ENCODE results near the gene TPTE2. TPM values are rescaled to one million over a fixed set of nuclear protein-coding genes. Genes with fewer than 3 reads are reported as not detected.
A peak's percentile ranks its signal among the peaks of the same experiment; 100 is the strongest.

TPTE2 gene
- total and polyA plus RNA-seq, 9 of the 15 experiments (the other 6 are each of a cell fraction or from before 2014, with no cell fraction given) = not detected

DNA sequence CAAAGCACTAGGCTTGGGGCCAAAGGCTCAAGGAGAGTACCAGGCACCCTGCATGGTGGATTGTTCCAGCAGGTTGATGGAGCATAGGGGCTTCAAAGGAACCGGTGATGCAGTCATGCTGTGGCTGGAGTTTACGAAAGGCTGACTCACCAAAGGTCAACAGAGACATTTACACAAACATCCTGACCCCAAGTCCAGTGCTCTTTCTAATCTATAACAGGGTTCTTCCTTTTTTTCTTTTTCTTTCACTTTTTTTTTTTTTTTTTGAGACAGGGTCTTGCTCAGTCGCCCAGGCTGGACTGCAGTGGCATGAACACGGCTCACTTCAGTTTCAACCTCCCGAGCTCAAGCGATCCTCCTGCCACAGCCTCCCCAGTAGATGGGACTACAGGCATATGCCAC lies 35.6 kb upstream of the TPTE2 start:
- H3K4me3 ChIP-seq = no peak overlapping the region
- CTCF ChIA-PET (ENCODE audit: low intra/inter-chr PET ratio) = interaction anchor here (0.6 kb wide), 2 partner anchors 42 to 458 kb away, joined by 3 read pairs; no protein-coding TSS in a partner anchor
- BruUV-seq (replicated peaks) = no TSS peak

More for the DNA sequence above, 35.6 kb upstream of the TPTE2 start:
- Histone ChIP-seq H2AFZ (ENCODE audit: low read depth, low read length) (no peak overlapping the region), H3K79me2 (ENCODE audit: control insufficient read depth, insufficient read depth, low read length) (no peaks in the 10 kb centered on the region; the same call in 2 of the 3 replicates), H3K27ac (ENCODE audit: extremely low read depth, low read depth, low read length) (no peak overlapping the region), H3K9ac (ENCODE audit: insufficient read depth in 1 of 2, low read depth in 2 of 2, low read length in 2 of 2) (no peak overlapping the region), H3K4me1 (replicated peaks in 1 of 2; ENCODE audit: control insufficient read depth in 2 of 2, insufficient read depth in 2 of 2, low read length in 2 of 2) (peaks cover 0 to 5% of the 10 kb centered on the region in 2 experiments; a peak in 2 of 5 replicates), H3K9me3 (replicated peaks; ENCODE audit: control insufficient read depth, insufficient read depth, low read depth, low read length) (no peaks in the 10 kb centered on the region), H3K9me1 (ENCODE audit: control insufficient read depth, insufficient read depth, low read length) (no peaks in the 10 kb centered on the region), H4K20me1 (replicated peaks; ENCODE audit: control insufficient read depth, insufficient read depth, low read length) (no peaks in the 10 kb centered on the region), H3K27me3 (ENCODE audit: control insufficient read depth in 2 of 2, insufficient read depth in 2 of 2, low read length in 2 of 2) (no peaks in the 10 kb centered on the region), H3K36me3 (ENCODE audit: control insufficient read depth, insufficient read depth, low read length) (no peaks in the 10 kb centered on the region), H3K4me2 (ENCODE audit: insufficient read depth, low read length) (no peak overlapping the region)
- in situ Hi-C loops (cut with MboI) (no loop called here), intact Hi-C loops (cut with micrococcal nuclease) (no loop called here)
- FAIRE-seq (no peak), DNase-seq (ENCODE audit: extremely low read depth in 1 of 4, low spot score in 3 of 4) (peak in 1 of 4 experiments; percentile 11), ATAC-seq (no peak)
- 11% methylated on average over 5 of the region's 6 CpGs for WGBS (ENCODE audit: insufficient coverage, low coverage, missing lambda C conversion rate)
- TF ChIP-seq, protein P1, sequence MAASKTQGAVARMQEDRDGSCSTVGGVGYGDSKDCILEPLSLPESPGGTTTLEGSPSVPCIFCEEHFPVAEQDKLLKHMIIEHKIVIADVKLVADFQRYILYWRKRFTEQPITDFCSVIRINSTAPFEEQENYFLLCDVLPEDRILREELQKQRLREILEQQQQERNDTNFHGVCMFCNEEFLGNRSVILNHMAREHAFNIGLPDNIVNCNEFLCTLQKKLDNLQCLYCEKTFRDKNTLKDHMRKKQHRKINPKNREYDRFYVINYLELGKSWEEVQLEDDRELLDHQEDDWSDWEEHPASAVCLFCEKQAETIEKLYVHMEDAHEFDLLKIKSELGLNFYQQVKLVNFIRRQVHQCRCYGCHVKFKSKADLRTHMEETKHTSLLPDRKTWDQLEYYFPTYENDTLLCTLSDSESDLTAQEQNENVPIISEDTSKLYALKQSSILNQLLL (CRISPR knock-in tag; IDR thresholded peaks at IDR 0.05; ENCODE audit: borderline replicate concordance) = no peak
- TF ChIP-seq, protein P2, sequence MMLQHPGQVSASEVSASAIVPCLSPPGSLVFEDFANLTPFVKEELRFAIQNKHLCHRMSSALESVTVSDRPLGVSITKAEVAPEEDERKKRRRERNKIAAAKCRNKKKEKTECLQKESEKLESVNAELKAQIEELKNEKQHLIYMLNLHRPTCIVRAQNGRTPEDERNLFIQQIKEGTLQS (IDR thresholded peaks at IDR 0.05) = peak; percentile 21; the same call in 1 of the 2 replicates
- TF ChIP-seq, protein P2 (CRISPR knock-in tag; conservative IDR thresholded peaks at IDR 0.05) = no peak
- TF ChIP-seq JUND (IDR thresholded peaks at IDR 0.05; ENCODE audit: borderline replicate concordance, low read depth, low read length) (0 out of 2 replicates have a peak, but pooled peaks have one; percentile 34), JUND (tag; IDR thresholded peaks at IDR 0.05; ENCODE audit: borderline replicate concordance, low read depth, low read length) (peak; percentile 47; the same call in 1 of the 3 replicates), PRMT5 (CRISPR knock-in tag; IDR thresholded peaks at IDR 0.05) (no peak), ZNF347 (CRISPR knock-in tag; IDR thresholded peaks at IDR 0.05; ENCODE audit: low read depth) (no peak), ZNF696 (CRISPR knock-in tag; conservative IDR thresholded peaks at IDR 0.05) (no peak), MAFG (tag; conservative IDR thresholded peaks at IDR 0.05) (no peak), C11orf30 (IDR thresholded peaks at IDR 0.05; ENCODE audit: low read depth) (no peak), RBM22 (IDR thresholded peaks at IDR 0.05; ENCODE audit: low read depth, low read length, poor library complexity, severe bottlenecking) (no peak)
- POLR2A ChIA-PET = no interaction called here

Measured in K562 (cell line).